Measurements from ENCODE around the gene SELENOM. TPM values are rescaled to one million over a fixed set of nuclear protein-coding genes. Genes with fewer than 3 reads are reported as not detected.

The SELENOM gene
- total and polyA plus RNA-seq, 2 of the 8 experiments (the other 6 are each of a cell fraction or from before 2014, with no cell fraction given): 22.7 to 40.0 TPM

DNA sequence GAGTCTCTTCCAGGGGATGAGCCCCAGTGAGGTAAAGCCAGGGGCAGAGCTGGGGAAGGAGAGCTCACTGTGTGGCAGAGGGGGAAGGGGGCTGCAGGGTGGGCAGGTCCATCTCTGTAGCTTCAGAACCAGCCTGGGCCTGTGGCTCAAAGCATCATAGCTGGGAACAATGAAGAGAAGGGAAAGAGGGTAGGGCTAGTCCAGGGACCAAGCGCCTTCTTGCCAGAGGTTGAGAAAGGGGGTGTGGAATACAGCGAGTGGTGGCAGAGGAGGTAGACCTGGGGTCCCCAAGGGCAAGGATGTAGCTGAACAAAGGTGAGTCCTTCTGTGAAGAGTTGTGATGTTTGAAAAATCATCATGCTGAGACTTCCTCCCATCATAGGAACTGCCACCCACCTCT is 34.2 kb upstream of the SELENOM start (continued):
- TF ChIP-seq TAF7 (optimal IDR thresholded peaks at IDR 0.05; ENCODE audit: borderline replicate concordance, low read depth, low read length) (no peak), SUZ12 (IDR thresholded peaks at IDR 0.05; ENCODE audit: low read length) (no peak), TCF12 (IDR thresholded peaks at IDR 0.05; ENCODE audit: low read depth, low read length) (no peak)
